Peyer's patch (tissue), 4 donors: ENCODE measurements around the gene B4GALNT2. TPM values are rescaled to one million over a fixed set of nuclear protein-coding genes. Genes with fewer than 3 reads are reported as not detected.

Experiments
- DNase-seq, 3 donors: peaks; one replicate each; pipeline ENCODE4 v3.0.0-alpha.2; 2017 to 2019
- H3K27ac ChIP-seq, 4 donors: fragments of 200-600 bp; sonication (generic); one replicate each; pipeline ENCODE4 v1.5.1; 2016 to 2019
- H3K27me3 ChIP-seq, 2 donors: fragments of 200-600 bp; sonication (generic); one replicate each; pipeline ENCODE4 v1.5.1; 2019
- H3K36me3 ChIP-seq, 3 donors: fragments of 200-600 bp; sonication (generic); one replicate each; pipeline ENCODE4 v1.5.1; 2016 to 2019
- H3K4me1 ChIP-seq, 4 donors: fragments of 200-600 bp; sonication (generic); one replicate each; pipeline ENCODE4 v1.5.1; 2016 to 2019
- H3K4me3 ChIP-seq, 4 donors: fragments of 200-600 bp; sonication (generic); 1 replicate in 3 of 4; 2 replicates in 1 of 4; pipeline ENCODE4 v1.5.1; 2016 to 2019; ENCODE audit warnings: mild to moderate bottlenecking in 1 of 4
- H3K9me3 ChIP-seq, 4 donors: fragments of 200-600 bp; sonication (generic); one replicate each; pipeline ENCODE4 v1.5.1; 2016 to 2019; ENCODE audit warnings: mild to moderate bottlenecking in 1 of 4
- POLR2A ChIP-seq, 2 donors: fragments of 450-650 bp; IDR thresholded peaks; one replicate each; pipeline ENCODE4 v1.5.1; 2017; ENCODE audit warnings: antibody characterized with exemption in 2 of 2, mild to moderate bottlenecking in 2 of 2, moderate library complexity in 2 of 2
- total RNA-seq, 4 donors: library from RNA; depleted of rRNA; stranded (reverse); fragments of >200 nt; gene quantifications; one replicate each; pipeline ENCODE4 v1.1.0, GENCODE V29; 2016
- TF ChIP-seq, protein P1 (sequence below), 6 experiments: fragments of 450-650 bp in 4 of 6; fragments of 200-600 bp in 2 of 6; sonication (generic) in 1 of 6; IDR thresholded peaks; one replicate each; pipeline ENCODE4 v1.5.1; 2017 to 2019; ENCODE audit warnings: antibody characterized with exemption in 6 of 6, mild to moderate bottlenecking in 3 of 6, moderate library complexity in 1 of 6

B4GALNT2 gene
- total RNA-seq, 4 donors from 2014 or later = 0.83 to 11.2 (median 7.5) TPM

DNA sequence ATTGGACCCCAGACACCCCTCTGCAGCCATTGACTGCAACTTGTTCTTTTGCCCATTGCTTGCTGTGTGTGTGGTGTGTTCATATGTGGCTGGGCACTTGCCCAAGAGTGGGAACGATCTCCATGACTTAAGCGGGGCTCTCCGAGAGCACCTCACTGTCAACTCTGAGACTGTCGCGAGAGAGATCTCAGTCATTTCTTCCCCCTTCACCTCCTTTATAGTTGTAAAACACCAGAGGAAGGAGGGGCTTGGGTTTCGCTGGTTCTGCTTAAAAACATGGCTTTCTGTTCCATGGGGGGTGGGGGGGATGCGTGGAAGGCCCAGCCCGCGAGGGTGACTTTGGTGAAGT lies 90.6 kb downstream of the B4GALNT2 start:
- Histone ChIP-seq H3K36me3 (no peaks in the 10 kb centered on the region), H3K4me1 (peaks cover 0 to 31% (median 23%) of the 10 kb centered on the region in 4 donors), H3K9me3 (no peaks in the 10 kb centered on the region), H3K27ac (peak overlapping the region in 2 of 4 donors; percentile 12 to 68), H3K4me3 (peak overlapping the region in 2 of 4 donors; percentile 30 to 42), H3K27me3 (no peaks in the 10 kb centered on the region)
- TF ChIP-seq POLR2A (IDR thresholded peaks at IDR 0.05) = no peak
- TF ChIP-seq, protein P1, sequence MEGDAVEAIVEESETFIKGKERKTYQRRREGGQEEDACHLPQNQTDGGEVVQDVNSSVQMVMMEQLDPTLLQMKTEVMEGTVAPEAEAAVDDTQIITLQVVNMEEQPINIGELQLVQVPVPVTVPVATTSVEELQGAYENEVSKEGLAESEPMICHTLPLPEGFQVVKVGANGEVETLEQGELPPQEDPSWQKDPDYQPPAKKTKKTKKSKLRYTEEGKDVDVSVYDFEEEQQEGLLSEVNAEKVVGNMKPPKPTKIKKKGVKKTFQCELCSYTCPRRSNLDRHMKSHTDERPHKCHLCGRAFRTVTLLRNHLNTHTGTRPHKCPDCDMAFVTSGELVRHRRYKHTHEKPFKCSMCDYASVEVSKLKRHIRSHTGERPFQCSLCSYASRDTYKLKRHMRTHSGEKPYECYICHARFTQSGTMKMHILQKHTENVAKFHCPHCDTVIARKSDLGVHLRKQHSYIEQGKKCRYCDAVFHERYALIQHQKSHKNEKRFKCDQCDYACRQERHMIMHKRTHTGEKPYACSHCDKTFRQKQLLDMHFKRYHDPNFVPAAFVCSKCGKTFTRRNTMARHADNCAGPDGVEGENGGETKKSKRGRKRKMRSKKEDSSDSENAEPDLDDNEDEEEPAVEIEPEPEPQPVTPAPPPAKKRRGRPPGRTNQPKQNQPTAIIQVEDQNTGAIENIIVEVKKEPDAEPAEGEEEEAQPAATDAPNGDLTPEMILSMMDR (IDR thresholded peaks at IDR 0.05) = no peak
- no peak for DNase-seq

DNA sequence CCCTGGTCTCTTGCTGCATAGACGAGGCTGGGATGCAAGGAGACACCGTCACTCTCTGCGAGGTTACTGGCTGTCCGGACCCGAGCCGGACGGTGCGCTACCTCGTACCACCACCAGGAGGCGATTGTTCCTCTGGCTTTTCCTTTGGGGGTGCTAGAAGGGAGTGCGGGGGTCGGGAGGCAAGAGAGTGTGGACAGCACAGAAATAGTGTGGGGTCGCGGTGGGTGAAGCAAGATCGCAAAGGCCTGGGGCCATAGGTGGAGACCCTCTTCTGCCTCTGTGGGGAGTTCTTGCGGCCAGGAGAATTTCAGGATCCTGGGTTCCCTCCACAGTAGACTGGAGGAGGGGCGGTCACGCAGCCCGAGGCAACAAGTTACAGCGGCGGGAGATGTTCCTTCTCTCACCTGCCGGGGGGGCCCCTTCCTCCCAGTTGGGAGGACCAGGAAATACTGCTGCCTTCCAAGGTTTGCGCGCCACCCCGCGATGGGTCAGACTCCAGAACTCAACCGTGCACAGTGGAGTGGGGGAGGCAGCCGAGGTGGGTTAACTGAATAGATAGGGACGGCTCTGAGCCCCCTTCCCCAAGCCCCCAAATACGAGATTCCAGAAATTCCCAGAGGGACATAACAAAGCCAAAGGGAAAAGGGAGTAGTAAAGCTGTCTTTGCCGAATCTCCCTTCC lies 91.1 kb downstream of the B4GALNT2 start:
- Histone ChIP-seq H3K36me3 (no peaks in the 10 kb centered on the region), H3K27ac (peak overlapping the region in 2 of 4 donors; percentile 12 to 68), H3K9me3 (no peaks in the 10 kb centered on the region), H3K4me1 (peaks cover 0 to 31% (median 23%) of the 10 kb centered on the region in 4 donors), H3K4me3 (peak overlapping the region; percentile 24 to 42 (median 34)), H3K27me3 (no peaks in the 10 kb centered on the region)
- TF ChIP-seq POLR2A (IDR thresholded peaks at IDR 0.05) = no peak
- TF ChIP-seq, protein P1 (IDR thresholded peaks at IDR 0.05) = peak; percentile 68 to 85 (median 81)
- peak; percentile 62 to 85 (median 80) for DNase-seq

GRCh38 chr17:49224198-49224996 lies 91.8 kb downstream of the B4GALNT2 start:
- Histone ChIP-seq H3K27me3 (no peaks in the 10 kb centered on the region), H3K4me1 (peaks cover 0 to 26% (median 23%) of the 10 kb centered on the region in 4 donors), H3K36me3 (no peaks in the 10 kb centered on the region), H3K27ac (peak overlapping the region in 2 of 4 donors; percentile 12 to 68), H3K9me3 (no peaks in the 10 kb centered on the region), H3K4me3 (peak overlapping the region; percentile 24 to 42 (median 34))
- TF ChIP-seq POLR2A (IDR thresholded peaks at IDR 0.05) = no peak
- peak; percentile 66 to 83 (median 74) for DNase-seq

DNA sequence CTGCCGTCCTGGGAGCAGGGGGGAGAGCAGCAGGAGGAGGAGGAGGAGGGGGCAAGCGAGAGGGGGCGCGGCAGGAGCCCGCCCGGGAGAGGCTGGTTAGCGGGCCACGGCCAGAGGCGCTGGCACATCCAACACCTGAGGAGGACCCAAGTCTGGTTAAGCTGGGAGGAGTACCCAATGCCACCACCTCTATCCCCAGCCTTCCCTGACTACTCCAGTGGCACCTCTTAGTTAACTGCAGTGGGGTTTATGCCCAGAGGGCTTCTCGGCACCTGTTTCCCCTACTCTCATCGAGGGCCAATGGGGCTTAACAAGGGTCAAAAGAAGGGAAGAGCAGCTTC lies 92.4 kb downstream of the B4GALNT2 start:
- Histone ChIP-seq H3K9me3 (no peaks in the 10 kb centered on the region), H3K4me1 (peaks cover 0 to 24% (median 19%) of the 10 kb centered on the region in 4 donors), H3K4me3 (peak overlapping the region in 3 of 4 donors; percentile 30 to 42 (median 39)), H3K36me3 (no peaks in the 10 kb centered on the region), H3K27me3 (no peaks in the 10 kb centered on the region), H3K27ac (peak overlapping the region in 1 of 4 donors; percentile 68)
- TF ChIP-seq, protein P1 (IDR thresholded peaks at IDR 0.05) = no peak
- no peak for TF ChIP-seq POLR2A (IDR thresholded peaks at IDR 0.05)
- no peak for DNase-seq

GRCh38 chr17:49225554-49226236 lies 93.1 kb downstream of the B4GALNT2 start:
- Histone ChIP-seq H3K4me1 (peaks cover 0 to 28% (median 22%) of the 10 kb centered on the region in 4 donors), H3K27ac (no peak overlapping the region), H3K4me3 (no peak overlapping the region), H3K36me3 (no peaks in the 10 kb centered on the region), H3K9me3 (no peaks in the 10 kb centered on the region), H3K27me3 (no peaks in the 10 kb centered on the region)
- DNase-seq = no peak
- no peak for TF ChIP-seq POLR2A (IDR thresholded peaks at IDR 0.05)
- TF ChIP-seq, protein P1 (IDR thresholded peaks at IDR 0.05) = no peak

Other genes starting within 250 kb of the B4GALNT2 start
- gene ATP5MC1, start 240.0 kb upstream of the B4GALNT2 start, total RNA-seq = 100 to 1,000 TPM in 3 of 4 donors, 10 to 100 TPM in 1; 56.1 to 126 (median 109) TPM
- 10 to 100 TPM; 42.9 to 58.0 (median 49.8) TPM for gene UBE2Z, start 224.4 kb upstream of the B4GALNT2 start, total RNA-seq
- 10 to 100 TPM; 60.2 to 80.9 (median 66.4) TPM for gene SNF8, start 187.9 kb upstream of the B4GALNT2 start, total RNA-seq
- not detected for gene GIP, start 164.2 kb upstream of the B4GALNT2 start, total RNA-seq
- gene IGF2BP1, start 135.4 kb upstream of the B4GALNT2 start, total RNA-seq = under 1 TPM in 1 of 4 donors, not detected in 3; 0.54 TPM
- 10 to 100 TPM in 1 of 4 donors, 1 to 10 TPM in 1, not detected in 2; 4.8 to 14.0 TPM for gene GNGT2, start 77.8 kb downstream of the B4GALNT2 start, total RNA-seq
- 10 to 100 TPM in 2 of 4 donors, 1 to 10 TPM in 2; 4.9 to 50.3 (median 8.9) TPM for gene ABI3, start 77.9 kb downstream of the B4GALNT2 start, total RNA-seq
- gene PHOSPHO1, start 98.0 kb downstream of the B4GALNT2 start, total RNA-seq = not detected
- 10 to 100 TPM; 36.5 to 56.1 (median 42.5) TPM for gene ZNF652, start 229.5 kb downstream of the B4GALNT2 start, total RNA-seq